ENCODE results near the gene ULK4. TPM values are rescaled to one million over a fixed set of nuclear protein-coding genes. Genes with fewer than 3 reads are reported as not detected.

ULK4 gene
- total RNA-seq, 2 experiments from 2014 or later, result 6.8 to 6.9 TPM

DNA sequence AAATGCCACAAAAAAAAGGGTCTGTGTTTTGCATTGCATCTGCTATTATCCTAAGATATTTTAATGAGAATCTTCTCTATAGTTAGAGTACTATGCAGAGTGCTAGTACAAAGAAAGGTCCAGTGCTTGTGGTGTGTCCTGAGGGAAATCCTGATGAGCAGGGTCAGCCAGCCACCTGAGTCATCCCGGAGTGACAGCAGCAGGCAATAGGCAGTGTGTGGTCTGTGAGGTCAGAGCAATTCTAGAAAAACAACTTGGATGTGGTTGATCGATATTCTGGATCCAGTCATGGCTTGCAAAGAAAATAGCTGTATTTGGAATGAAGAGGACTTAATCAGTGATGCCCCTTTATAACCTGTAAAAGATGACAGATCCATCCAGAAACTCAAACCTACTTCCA is 643.4 kb downstream of the ULK4 start:
- intact Hi-C loops (cut with micrococcal nuclease), result no loop called here
- Mint-ChIP-seq H3K4me1 (ENCODE audit: low read depth) (no peaks in the 10 kb centered on the region), H3K27ac (no peak overlapping the region), H3K4me3 (no peak overlapping the region), H3K36me3 (ENCODE audit: low read depth) (no peaks in the 10 kb centered on the region), H3K27me3 (no peaks in the 10 kb centered on the region), H3K9me3 (no peaks in the 10 kb centered on the region)
- DNase-seq, result no peak
- ChIA-PET CTCF (no interaction called here), POLR2A (no interaction called here)
- ATAC-seq, result no peak
- TF ChIP-seq CTCF (IDR thresholded peaks at IDR 0.05), result no peak

DNA sequence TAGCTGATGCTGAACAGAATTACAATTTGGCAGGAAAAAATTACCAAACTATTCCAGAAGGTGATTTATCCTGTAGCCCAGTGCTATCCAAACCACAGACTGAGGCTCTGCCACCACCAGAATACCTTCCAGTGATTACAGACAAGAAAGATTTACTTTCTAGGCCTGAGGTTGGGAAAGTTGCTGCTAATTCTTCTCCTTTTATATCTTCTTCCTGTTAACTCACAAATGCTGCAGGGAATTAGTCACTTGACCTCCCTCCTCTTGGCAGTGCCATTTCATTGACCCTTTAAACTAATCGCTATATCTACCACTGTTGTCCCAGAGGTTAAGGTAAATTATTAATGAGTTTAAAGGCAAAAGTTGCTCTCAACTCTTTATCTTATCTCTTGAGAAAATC is 644.2 kb downstream of the ULK4 start:
- Mint-ChIP-seq H3K27me3 (no peaks in the 10 kb centered on the region), H3K9me3 (no peaks in the 10 kb centered on the region), H3K27ac (no peak overlapping the region), H3K4me3 (no peak overlapping the region), H3K4me1 (ENCODE audit: low read depth) (no peaks in the 10 kb centered on the region), H3K36me3 (ENCODE audit: low read depth) (no peaks in the 10 kb centered on the region)
- ChIA-PET POLR2A (no interaction called here), CTCF (no interaction called here)
- intact Hi-C loops (cut with micrococcal nuclease), result no loop called here
- ATAC-seq (no peak), DNase-seq (no peak)
- TF ChIP-seq CTCF (IDR thresholded peaks at IDR 0.05), result no peak

DNA sequence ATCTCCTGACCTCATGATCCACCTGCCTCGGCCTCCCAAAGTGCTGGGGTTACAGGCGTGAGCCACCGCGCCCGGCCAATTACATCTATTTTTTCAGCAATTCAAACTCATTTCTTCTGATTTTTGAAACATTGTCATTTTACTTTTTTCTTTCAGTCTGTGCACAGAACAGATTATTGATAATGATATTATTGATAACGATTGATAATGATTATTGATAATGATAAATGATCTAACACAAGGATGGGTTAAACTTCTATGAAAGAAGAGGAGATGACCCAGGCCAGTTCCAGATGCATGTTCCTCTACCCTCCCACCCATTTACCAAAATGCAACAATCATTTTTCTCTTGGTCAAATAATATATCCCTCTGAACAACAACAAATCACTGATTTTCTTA is 644.6 kb downstream of the ULK4 start:
- ChIA-PET POLR2A (no interaction called here), CTCF (no interaction called here)
- Mint-ChIP-seq H3K9me3 (no peaks in the 10 kb centered on the region), H3K27ac (no peak overlapping the region), H3K4me3 (no peak overlapping the region), H3K36me3 (ENCODE audit: low read depth) (no peaks in the 10 kb centered on the region), H3K4me1 (ENCODE audit: low read depth) (no peaks in the 10 kb centered on the region), H3K27me3 (no peaks in the 10 kb centered on the region)
- intact Hi-C loops (cut with micrococcal nuclease), result no loop called here
- TF ChIP-seq CTCF (IDR thresholded peaks at IDR 0.05), result no peak
- no peak for DNase-seq
- ATAC-seq, result no peak

GRCh38 chr3:41315126-41315525 is 646.8 kb downstream of the ULK4 start:
- TF ChIP-seq CTCF (IDR thresholded peaks at IDR 0.05), result no peak
- Mint-ChIP-seq H3K36me3 (ENCODE audit: low read depth) (no peaks in the 10 kb centered on the region), H3K4me1 (ENCODE audit: low read depth) (no peaks in the 10 kb centered on the region), H3K9me3 (no peaks in the 10 kb centered on the region), H3K4me3 (no peak overlapping the region), H3K27me3 (no peaks in the 10 kb centered on the region), H3K27ac (no peak overlapping the region)
- no peak for DNase-seq
- ChIA-PET CTCF (no interaction called here), POLR2A (no interaction called here)
- no peak for ATAC-seq
- intact Hi-C loops (cut with micrococcal nuclease), result no loop called here

- POLR2A ChIA-PET, result no interaction called here
Measured at GRCh38 chr3:41308119-41308518, 653.8 kb downstream of the ULK4 start.

More at GRCh38 chr3:41308119-41308518, 653.8 kb downstream of the ULK4 start:
- H3K27ac Mint-ChIP-seq, result no peak overlapping the region
- ATAC-seq, result no peak
- no peak for DNase-seq
- H3K4me1 Mint-ChIP-seq (ENCODE audit: low read depth), result no peaks in the 10 kb centered on the region
- CTCF ChIA-PET, result no interaction called here
- no peaks in the 10 kb centered on the region for H3K36me3 Mint-ChIP-seq (ENCODE audit: low read depth)
- no peaks in the 10 kb centered on the region for H3K27me3 Mint-ChIP-seq
- intact Hi-C loops (cut with micrococcal nuclease), result no loop called here
- peaks cover 2% of the 10 kb centered on the region for H3K9me3 Mint-ChIP-seq
- H3K4me3 Mint-ChIP-seq, result no peak overlapping the region
- no peak for TF ChIP-seq CTCF (IDR thresholded peaks at IDR 0.05)

All from activated CD8-positive, alpha-beta T cell treated with anti-CD3 and anti-CD28 coated beads for 36 hours (primary cell).